ENCODE measurements around the gene ATXN1. TPM values are rescaled to one million over a fixed set of nuclear protein-coding genes. Genes with fewer than 3 reads are reported as not detected.

The ATXN1 gene
- total and polyA plus RNA-seq, 2 of the 13 experiments (the other 11 are each of a cell fraction or from before 2014, with no cell fraction given), result 20.7 to 39.5 TPM

DNA sequence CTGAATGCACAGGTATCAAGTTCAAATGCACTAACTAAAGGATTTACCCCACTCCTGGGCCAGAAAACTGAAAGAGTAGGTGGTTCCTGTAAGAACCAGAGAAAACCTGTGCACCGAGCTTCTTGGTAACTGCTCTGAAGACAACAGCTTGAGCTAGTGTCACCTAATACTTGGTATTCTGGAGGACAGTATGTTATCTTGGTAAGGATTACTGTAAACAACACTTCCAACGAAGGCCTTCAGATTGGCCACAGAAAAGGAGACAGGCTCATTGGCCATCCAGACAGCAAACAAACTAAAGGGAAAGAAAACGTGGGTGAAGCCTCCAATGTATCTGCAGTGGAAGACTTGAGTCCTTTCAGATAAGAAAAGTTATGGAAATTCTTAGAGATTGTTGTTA is 461.4 kb downstream of the ATXN1 start:
- Histone ChIP-seq H3K9me3 (ENCODE audit: low read length) (no peaks in the 10 kb centered on the region), H3K4me3 (replicated peaks in 1 of 3; ENCODE audit: insufficient read depth in 1 of 3, low read depth in 2 of 3, low read length in 3 of 3) (no peak overlapping the region), H3K27ac (ENCODE audit: extremely low read length, insufficient read depth, low read length) (no peak overlapping the region), H3K9ac (ENCODE audit: insufficient read depth, low read depth, low read length) (no peak overlapping the region), H3K27me3 (ENCODE audit: control insufficient read depth in 1 of 2, insufficient read depth in 2 of 2, low read length in 2 of 2) (no peaks in the 10 kb centered on the region), H3K79me2 (ENCODE audit: insufficient read depth, low read length) (no peaks in the 10 kb centered on the region), H3K36me3 (replicated peaks in 1 of 2; ENCODE audit: control insufficient read depth in 1 of 2, insufficient read depth in 2 of 2, low read length in 2 of 2) (peaks cover 2 to 5% of the 10 kb centered on the region in 2 experiments; a peak in 1 of 5 replicates), H4K20me1 (ENCODE audit: insufficient read depth, low read length) (no peaks in the 10 kb centered on the region), H2AFZ (ENCODE audit: low read length) (no peak overlapping the region), H3K4me1 (ENCODE audit: insufficient read depth, low read length) (peaks cover 33% of the 10 kb centered on the region), H3K4me2 (ENCODE audit: low read depth, low read length) (no peak overlapping the region)
- intact Hi-C loops (cut with micrococcal nuclease; ENCODE audit: unreplicated experiment), result no loop called here
- no TSS peak for BruUV-seq (replicated peaks)
- 91% methylated on average over 3 of the region's 3 CpGs for WGBS (ENCODE audit: low lambda C conversion rate)
- ChIA-PET CTCF (ENCODE audit: low intra/inter-chr PET ratio, low total read pairs) (no interaction called here), POLR2A (no interaction called here)
- in situ Hi-C loops (cut with HindIII; ENCODE audit: extremely low pct_ligation_motif_present, low pct_unique_long_range_greater_than_20kb), result no loop called here
- ATAC-seq (no peak), FAIRE-seq (no peak), DNase-seq (ENCODE audit: low spot score) (no peak)
- TF ChIP-seq ZNF138 (CRISPR knock-in tag; IDR thresholded peaks at IDR 0.05; ENCODE audit: low read depth) (no peak), CBX1 (IDR thresholded peaks at IDR 0.05; ENCODE audit: low read depth) (no peak), ZNF577 (CRISPR knock-in tag; IDR thresholded peaks at IDR 0.05; ENCODE audit: borderline replicate concordance, low read depth) (no peak), PBX2 (CRISPR knock-in tag; IDR thresholded peaks at IDR 0.05) (no peak), NFIC (IDR thresholded peaks at IDR 0.05; ENCODE audit: low read length) (no peak), ZNF800 (CRISPR knock-in tag; IDR thresholded peaks at IDR 0.05) (no peak), ZNF691 (CRISPR knock-in tag; IDR thresholded peaks at IDR 0.05; ENCODE audit: borderline replicate concordance, low read depth) (no peak), BCL6 (CRISPR knock-in tag; IDR thresholded peaks at IDR 0.05) (no peak), PHF8 (CRISPR knock-in tag; IDR thresholded peaks at IDR 0.05) (no peak), DR1 (CRISPR knock-in tag; IDR thresholded peaks at IDR 0.05) (no peak), IKZF1 (IDR thresholded peaks at IDR 0.05) (no peak), ZNF570 (CRISPR knock-in tag; IDR thresholded peaks at IDR 0.05; ENCODE audit: borderline replicate concordance) (no peak), ZFY (CRISPR knock-in tag; IDR thresholded peaks at IDR 0.05) (no peak), GMEB1 (CRISPR knock-in tag; IDR thresholded peaks at IDR 0.05; ENCODE audit: borderline replicate concordance) (no peak)
- TF ChIP-seq, protein P1, sequence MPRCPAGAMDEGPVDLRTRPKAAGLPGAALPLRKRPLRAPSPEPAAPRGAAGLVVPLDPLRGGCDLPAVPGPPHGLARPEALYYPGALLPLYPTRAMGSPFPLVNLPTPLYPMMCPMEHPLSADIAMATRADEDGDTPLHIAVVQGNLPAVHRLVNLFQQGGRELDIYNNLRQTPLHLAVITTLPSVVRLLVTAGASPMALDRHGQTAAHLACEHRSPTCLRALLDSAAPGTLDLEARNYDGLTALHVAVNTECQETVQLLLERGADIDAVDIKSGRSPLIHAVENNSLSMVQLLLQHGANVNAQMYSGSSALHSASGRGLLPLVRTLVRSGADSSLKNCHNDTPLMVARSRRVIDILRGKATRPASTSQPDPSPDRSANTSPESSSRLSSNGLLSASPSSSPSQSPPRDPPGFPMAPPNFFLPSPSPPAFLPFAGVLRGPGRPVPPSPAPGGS (CRISPR knock-in tag; IDR thresholded peaks at IDR 0.05), result no peak
